GM12874 (cell line): ENCODE data around the gene ST8SIA6.

ENCODE experiments used
- CTCF ChIP-seq: IDR thresholded peaks from 2 replicates; pipeline ENCODE4 v1.5.1; 2011; ENCODE audit warnings: low read depth, mild to moderate bottlenecking, control low read depth, low read length, moderate library complexity; ENCODE audit not compliant: insufficient read depth

ST8SIA6 gene, protein sequence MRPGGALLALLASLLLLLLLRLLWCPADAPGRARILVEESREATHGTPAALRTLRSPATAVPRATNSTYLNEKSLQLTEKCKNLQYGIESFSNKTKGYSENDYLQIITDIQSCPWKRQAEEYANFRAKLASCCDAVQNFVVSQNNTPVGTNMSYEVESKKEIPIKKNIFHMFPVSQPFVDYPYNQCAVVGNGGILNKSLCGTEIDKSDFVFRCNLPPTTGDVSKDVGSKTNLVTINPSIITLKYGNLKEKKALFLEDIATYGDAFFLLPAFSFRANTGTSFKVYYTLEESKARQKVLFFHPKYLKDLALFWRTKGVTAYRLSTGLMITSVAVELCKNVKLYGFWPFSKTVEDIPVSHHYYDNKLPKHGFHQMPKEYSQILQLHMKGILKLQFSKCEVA

DNA sequence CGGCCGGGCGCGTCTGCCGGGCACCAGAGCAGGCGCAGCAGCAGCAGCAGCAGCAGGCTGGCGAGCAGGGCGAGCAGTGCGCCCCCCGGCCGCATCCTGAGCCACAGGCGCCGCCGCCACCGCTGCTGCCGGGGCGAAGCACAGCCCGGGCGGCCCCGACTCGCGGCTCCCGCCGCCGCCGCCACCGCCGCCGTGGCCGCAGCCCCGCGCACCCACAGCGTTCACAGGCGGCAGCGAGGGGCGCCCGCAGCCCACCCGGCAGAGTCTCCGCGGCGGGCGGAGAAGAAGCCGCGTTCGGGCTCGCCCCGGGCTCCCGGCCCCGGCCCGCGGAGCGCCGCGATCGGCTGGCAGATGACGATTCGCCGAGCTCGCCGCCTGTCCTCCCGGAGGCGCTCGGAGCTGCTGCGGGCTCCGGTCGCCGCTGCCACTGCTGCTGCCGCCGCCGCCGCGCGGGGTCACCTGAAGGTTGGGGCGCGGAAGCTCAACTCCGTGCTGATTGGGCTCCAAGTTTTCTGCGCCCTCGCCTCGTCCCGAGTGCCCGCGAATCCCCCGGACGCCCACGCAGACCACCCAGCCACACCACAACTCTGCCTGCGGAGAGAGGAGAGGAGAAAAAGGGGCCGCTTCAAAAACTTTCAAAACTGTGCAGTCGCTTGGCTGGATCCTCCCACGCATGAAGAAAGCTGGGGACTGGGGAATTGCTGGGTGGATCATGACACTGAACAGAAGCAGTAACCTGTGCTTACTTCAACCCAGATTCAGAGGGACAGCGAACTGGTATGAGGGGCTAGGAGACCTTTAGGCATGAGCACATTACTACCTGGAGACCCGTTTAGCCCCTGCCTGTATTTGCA lies at the start of gene ST8SIA6:
Gene ST8SIA6, minus strand, starts transcription at position 435 of the 854 bp plus-strand sequence. Its CDS starts 340 bp downstream, at position 95.
- TF ChIP-seq CTCF, result no peak

DNA sequence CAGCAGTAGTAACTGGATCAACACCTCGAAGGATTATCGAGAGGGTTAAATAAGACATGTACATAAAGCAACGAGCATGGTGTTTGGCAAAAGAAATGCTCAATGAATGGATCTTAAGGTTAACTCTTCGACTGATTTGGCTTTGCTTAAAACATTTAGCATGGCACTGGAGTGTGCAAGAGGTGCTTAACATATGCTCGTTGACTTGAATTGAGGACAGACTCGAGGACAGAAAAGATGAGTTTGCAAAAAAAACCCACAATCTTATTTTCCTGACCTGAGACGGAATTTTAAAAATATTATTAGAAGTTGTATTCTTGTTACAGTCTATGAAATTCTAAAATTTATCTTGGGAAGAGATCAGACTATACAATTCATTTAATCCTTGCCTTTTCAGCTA lies 49.4 kb upstream of the ST8SIA6 start:
- no peak for TF ChIP-seq CTCF

- no peak for TF ChIP-seq CTCF
These were observed 48.4 kb upstream of the ST8SIA6 start for GRCh38 chr10:17502814-17503213.

- no peak for TF ChIP-seq CTCF
These were observed 43.1 kb upstream of the ST8SIA6 start for GRCh38 chr10:17497446-17498030.

GRCh38 chr10:17494626-17495260 lies 40.3 kb upstream of the ST8SIA6 start:
- no peak for TF ChIP-seq CTCF

GRCh38 chr10:17488848-17489247 lies 34.5 kb upstream of the ST8SIA6 start:
- no peak for TF ChIP-seq CTCF

- no peak for TF ChIP-seq CTCF
These were observed 28.7 kb upstream of the ST8SIA6 start for GRCh38 chr10:17483079-17483478.
